Islet of Langerhans (tissue), 1 donor: ENCODE data around the gene OSBPL5.

Experiments used
- FAIRE-seq: peaks from one replicate; lab custom pipeline; 2011; peaks lifted over from hg19 to GRCh38; lab: Jason Lieb, UNC

Gene OSBPL5

GRCh38 chr11:3197878-3198528 is 32.9 kb upstream of the OSBPL5 start:
- FAIRE-seq = no peak

DNA sequence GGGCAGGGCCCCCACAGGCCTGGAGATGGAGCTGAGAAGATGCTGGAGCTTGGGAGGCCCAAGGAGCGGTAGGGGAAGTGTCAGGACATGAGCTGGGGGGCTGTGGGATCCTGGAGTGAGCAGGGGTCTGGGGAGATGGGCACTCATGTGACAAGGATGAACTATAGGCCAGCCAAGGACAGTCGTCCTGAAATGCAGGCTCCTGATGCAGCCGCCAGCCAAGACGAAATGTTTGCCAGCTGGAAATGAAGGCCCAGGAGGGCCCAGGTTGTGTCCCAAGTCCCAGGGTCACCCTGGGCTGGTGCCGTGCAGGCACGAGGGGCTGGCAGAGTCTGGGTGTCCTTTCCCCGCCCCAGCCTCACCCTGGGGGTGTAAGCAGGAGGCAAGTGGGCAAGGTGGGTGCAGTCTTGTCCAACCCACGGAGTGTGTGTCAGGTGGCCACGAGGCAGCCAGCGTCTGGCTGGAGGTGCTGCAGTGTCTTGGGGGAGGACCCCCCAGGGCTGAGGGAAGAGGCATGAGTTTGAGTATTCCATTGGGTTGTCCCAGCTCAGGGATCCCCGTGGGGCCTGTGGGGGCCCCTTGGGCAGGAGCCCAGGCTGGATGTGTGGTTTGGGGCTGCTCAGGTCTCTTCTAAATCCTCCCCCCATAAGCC is 32.1 kb upstream of the OSBPL5 start:
- no peak for FAIRE-seq

DNA sequence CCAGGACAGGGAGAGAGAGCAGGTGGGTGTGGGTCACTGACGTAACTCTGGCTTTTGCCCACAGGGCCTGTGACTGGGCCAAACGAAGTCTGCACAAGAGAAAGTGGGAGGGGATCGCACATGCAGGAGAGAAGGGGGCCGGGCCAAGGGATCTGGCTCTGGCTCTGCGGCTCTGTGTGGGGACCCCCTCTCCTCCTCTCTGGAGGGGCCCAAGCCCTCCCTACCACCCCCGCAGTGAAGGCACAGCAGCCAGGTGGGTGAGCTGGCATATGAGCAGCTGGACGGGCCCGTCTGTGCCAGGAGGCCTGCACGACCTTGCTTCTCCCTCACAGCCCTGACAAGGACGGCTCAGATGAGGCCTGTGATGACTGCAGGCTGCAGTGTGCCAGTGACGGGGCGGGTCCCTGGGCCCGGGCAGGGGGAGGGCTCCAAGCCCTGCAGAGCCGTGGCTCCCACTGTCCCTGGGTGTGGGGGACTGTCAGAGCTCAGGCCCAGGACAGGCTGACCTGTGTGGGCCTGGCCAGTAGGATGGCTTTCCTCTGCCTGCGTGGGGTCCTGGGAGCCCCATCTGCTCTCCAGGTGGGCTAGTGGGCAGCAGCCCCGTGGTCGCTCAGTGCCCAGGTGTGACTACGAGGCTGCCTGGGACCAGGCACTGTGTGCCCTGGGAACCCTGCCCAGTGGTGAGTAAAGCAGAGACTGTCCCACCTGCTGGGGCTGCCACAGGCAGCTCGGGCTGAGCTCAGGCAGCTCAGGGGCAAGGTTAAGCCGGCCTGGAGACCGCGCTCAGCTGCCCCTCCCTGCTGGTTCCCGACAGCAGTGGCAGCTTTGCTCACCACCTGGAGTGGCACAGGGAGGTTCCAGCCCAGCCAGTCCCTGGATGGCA is 31.3 kb upstream of the OSBPL5 start:
- no peak for FAIRE-seq

DNA sequence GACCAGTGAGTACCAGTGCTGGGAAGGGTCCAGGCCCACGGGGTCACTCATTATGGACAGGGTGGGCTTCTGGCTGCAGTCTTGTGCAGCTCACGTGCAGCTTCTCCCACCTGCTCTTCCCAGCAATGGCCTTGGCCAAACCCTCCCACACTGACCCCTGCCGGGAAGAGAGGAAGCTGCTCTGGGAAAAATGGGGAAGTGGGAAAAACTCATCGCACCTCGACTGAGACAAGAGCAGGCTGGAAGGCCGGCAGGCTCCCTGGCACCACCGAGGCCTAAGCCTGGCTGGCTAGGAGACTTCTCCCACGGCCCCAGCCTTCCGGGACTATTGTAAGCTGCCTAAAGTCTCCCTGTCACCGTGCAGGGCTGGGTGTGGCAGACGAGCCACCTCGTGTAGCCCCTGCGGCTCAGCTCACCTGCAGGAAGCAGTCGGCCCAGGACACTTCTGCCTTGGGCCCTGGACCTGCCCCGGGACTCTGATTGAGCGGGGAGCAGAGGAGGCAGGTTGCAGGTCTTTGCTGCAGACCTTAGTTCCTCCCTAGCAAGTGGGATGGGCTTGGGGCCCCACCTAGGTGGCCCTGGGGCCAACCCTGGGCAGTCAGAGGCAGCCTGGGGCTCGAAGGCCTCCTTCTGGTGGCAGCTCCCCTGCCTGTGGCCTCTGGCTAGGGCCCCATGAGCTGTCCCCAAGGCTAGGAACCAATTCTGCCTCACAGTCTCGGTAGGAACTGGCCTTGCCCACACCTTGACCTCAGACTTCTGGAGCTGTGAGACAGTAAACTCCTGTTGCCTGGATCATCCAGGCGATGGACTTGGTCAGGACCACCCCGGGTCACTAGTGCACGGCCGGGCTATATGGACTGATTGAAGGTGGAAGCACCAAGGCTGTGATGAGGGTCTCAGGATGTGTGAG is 30.4 kb upstream of the OSBPL5 start:
- FAIRE-seq = no peak

GRCh38 chr11:3194016-3194816 is 29.1 kb upstream of the OSBPL5 start:
- FAIRE-seq = no peak

DNA sequence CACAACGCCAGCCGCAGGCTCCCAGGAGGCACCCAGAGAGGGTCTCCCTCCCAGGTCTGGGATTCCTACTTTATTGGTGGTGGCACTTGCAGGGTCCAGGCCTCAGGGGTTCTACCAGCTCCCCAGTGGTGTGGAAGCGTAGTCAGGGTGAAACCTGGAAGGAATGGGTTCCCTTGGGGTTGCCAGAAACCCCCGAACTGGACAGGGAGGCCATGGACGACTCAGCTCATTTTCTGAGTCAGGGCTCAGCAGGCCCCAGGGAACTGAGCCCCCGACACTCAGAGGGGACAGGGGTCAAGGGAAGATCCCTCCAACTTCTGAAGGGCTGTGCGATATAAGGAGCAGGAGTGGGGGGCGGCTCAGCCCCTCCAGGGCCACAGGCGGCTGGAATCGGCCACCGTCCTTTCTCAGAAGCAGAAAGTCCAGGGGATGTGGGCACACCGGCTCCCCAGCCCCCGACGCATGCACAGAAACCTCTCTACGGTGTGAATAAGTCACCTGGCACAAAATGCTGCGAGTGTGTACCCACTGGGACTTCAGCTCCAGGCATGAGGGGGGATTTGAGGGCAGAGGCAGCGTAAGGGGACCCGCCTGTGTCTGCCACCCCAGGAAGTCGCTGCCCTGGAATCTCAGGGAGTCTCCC is 28.4 kb upstream of the OSBPL5 start:
- FAIRE-seq = no peak

- no peak for FAIRE-seq
Observed at GRCh38 chr11:3192511-3193372, 27.6 kb upstream of the OSBPL5 start.

DNA sequence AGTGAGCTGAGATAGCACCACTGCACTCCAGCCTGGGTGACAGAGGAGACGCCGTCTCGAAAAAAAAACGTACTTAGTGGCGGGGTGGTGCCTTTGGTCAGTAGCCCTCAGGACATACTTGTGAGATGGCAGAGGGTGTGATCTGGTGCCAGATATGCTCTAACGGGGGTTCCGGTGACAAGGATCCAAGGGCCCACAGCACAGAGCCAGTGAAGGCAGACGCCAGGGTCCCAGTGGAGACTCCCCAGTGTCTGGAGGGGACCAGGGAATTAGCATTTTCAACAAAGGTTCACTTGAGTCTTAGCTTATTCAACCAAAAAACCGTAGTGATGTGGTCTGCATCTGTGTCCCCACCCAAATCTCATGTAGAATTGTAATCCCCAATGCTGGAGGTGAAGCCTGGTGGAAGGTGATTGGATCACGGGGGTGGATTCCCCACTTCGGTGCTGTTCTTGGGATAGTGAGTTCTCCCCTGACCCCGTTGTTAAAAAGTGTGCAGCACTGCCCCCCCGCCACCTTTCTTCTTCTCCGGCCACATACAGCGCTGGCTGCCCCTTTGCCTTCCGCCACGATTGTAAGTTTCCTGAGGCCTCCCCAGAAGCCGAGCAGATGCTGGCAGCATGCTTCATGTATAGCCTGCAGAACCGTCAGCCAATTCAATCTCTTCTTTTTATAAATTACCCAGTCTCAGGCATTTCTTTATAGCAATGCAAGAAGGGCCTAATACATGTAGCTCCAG is 26.6 kb upstream of the OSBPL5 start:
- FAIRE-seq = no peak

DNA sequence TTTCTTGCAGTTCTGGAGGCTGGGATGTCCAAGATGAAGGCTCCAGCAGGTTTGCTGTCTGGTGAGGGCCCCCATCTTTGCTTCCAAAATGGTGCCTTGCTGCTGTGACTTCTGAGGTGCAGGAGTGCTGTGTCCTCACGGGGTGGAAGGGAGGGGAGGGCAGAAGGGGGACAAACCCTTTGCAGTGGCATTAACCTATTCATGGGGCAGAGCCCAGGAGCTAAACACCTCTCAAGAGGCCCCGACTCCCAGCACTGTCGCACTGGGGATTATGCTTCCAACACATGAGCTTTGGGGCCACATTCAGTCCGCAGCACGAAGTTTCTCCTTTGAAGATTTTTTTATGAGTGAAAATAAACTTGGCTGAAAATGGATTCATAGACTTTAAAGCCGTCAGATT is 25.5 kb upstream of the OSBPL5 start:
- no peak for FAIRE-seq

DNA sequence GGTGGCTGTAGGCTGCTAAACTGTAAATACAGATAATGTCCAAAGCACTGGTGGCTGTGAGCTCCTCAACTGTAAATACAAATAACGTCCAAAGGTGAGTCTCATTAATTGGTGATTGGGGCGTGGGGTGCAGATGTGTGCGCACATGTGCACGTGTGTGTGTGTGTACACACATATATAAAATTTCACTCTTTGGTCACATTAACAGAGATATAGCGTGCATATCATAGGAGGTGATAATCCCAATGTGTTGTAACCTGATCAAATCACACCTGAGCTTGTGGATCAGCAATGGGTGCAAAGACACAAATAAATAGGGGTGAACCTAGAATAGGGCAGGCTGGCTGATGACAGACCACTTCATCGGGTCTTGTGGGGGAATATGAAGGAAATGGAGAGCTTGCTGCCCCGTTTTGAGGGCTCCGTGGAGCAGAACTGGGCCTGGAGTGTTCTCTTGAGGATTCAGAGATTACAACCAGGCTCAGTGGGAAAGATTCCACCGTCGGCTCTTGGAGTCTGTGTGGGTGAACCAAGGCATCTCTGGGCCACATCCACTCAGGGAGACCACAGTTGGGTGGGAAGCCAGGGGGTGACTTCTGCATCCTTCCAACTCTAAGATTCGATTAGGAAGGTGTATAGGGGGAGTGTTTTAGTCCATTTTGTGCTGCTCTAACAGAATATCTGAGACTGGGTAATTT is 24.9 kb upstream of the OSBPL5 start:
- no peak for FAIRE-seq

DNA sequence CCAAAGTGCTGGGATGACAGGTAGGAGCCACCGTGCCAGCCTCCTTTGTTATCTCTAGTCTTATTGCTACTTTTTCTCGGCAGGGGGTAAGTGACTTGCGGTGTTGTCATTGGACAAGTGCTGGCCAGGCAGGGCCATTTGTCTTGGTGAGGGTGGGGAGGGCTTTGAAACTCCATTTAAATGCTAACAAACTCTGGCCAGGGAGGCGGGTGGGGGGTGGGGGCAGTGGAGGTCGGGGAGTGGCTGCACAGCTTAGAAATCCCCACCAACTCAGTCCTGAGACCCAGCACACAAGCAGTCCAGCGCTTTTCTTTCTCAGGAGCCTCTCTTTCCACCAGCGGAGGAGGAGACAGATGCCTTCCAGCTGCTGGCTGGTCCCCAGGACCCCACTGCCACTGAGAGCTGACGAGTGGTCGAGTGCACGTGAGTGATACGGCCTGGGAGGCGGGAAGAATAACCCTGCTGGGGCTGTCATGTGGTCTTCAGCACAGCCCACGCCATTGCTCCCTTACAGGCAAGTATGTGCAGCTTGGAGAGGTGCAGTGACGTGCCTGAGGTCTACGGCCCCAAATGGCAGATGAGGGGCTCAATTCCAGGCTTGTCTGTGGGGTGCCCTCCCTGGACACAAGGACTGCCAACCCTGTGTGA is 24.2 kb upstream of the OSBPL5 start:
- FAIRE-seq = no peak

DNA sequence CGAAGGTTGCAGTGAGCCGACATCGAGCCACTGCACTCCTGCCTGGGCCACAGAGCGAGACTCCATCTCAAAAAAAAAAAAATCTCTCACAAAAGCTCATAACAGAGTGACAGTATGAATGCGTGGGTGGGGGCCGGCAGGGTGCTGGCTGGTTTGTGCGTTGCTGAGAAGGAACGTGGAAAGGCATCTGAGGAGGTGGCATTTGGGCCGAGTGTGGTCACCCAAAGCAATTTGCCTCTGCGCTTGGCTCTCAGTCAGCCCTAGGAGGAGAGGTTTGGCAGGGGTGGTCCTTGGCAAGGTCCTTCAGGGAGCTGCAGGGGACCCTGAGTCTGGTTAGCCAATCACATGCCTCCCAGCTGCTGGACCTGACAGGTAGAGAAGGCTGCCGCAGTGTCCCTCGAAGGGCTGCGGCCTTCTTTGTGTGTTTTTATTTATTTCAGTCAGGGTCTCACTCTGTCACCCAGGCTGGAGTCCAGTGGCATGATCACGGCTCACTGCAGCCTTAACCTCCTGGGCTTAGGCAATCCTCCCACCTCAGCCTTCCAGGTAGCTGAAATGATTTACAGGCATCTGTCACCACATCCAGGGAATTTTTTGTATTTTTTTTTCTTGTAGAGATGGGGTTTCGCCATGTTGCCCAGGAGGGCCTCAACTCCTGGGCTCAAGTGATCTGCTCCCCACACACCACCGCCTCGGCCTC is 23.5 kb upstream of the OSBPL5 start:
- no peak for FAIRE-seq

DNA sequence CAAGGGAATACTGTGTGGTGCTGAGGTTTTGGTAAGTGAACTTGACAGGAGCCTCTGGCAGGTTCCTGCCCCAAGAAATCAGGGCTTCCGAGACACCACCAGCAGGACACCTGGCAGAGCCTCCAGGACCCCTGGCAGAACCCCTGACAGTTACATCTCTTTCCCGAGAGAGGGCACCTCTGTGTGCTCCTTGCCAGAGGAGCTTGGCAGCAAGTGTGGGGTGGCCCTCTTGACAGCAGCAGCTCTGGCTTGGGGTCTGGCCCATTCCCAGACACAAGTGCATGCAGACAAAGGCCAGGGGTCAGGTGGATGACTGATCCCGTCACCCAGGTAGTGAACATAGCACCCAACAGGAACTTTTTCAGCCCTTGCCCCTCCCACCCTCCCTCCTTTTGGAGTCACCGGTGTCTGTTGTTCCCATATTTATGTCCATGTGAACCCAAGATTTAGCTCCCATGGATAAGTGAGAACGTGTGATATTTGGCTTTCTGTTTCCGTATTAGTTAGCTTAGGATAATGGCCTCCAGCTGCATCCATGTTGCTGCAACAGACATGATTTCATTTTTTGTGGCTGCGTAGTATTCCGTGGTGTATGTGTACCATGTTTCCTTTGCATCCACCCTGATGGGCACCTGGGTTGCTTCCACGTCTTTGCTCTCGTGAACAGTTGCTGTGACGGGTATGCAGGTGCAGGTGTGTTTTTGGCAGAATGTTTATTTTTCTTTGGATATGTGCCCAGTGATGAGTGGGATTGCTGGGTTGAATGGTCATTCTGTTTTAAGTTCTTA is 21.2 kb upstream of the OSBPL5 start:
- no peak for FAIRE-seq

- no peak for FAIRE-seq
Observed at GRCh38 chr11:3184732-3185347, 19.7 kb upstream of the OSBPL5 start.

- FAIRE-seq = no peak
Observed at GRCh38 chr11:3183523-3183922, 18.4 kb upstream of the OSBPL5 start.

DNA sequence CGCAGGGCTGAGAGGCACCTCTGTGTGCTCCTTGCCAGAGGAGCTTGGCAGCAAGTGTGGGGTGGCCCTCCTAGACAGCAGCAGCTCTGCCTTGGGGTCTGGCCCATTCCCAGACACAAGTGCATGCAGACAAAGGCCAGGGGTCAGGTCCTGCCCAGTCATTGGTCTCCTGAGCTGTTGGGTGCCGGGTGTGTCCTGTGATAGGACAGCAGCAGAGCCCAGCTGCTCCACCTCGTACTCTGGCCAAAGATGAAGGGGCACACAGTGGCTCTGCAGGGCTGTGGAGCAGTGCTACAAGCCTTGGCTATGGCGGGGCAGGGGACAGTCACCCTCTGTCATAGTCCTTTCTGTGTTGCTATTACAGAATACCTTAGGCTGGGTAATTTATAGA is 17.3 kb upstream of the OSBPL5 start:
- FAIRE-seq = no peak
